K562 (cell line): ENCODE data around the gene TMBIM4. TPM values are rescaled to one million over a fixed set of nuclear protein-coding genes. Genes with fewer than 3 reads are reported as not detected.

ENCODE experiments used
- ATAC-seq: fragments of 200-7000 bp; cut with Tn5 transposase; 3 replicates; pipeline ENCODE4 v1.9.1; 2020; ENCODE audit warnings: moderate library complexity
- BruUV-seq: library from RNA; stranded (reverse); fragments of 400-500 nt; replicated peaks from 2 replicates; lab custom pipeline; 2021; lab: Mats Ljungman, UMichigan
- CTCF ChIA-PET: fragments of 300-600 bp; formaldehyde crosslinking; extraction: SDS; loops from one replicate; lab custom pipeline; 2021; ENCODE audit warnings: low intra/inter-chr PET ratio; lab: Yijun Ruan, JAX
- POLR2A ChIA-PET: fragments of 300-600, 350-650 bp; sonication (Branson Sonifier 250); formaldehyde crosslinking; extraction: SDS; loops from one replicate; lab custom pipeline; 2021; ENCODE audit warnings: antibody characterized with exemption, inconsistent platforms; lab: Yijun Ruan, JAX
- DNase-seq, 4 experiments: peaks; one replicate each; pipeline versions ENCODE4 v3.0.0 to v3.0.0-alpha.2; 2011 to 2018; ENCODE audit warnings: low spot score in 3 of 4, mixed read lengths in 3 of 4; ENCODE audit errors: extremely low read depth in 1 of 4
- FAIRE-seq: peaks from 2 replicates; lab custom pipeline; 2011; peaks lifted over from hg19 to GRCh38; lab: Jason Lieb, UNC
- H2AFZ ChIP-seq: 2 replicates; pipeline ENCODE4 v1.6.0; 2011; ENCODE audit warnings: low read depth, low read length, control low read depth, inconsistent platforms
- H3K27ac ChIP-seq: fragments of 200-600 bp; 3 replicates; pipeline ENCODE4 v1.8.0; 2011; ENCODE audit warnings: low read depth, mild to moderate bottlenecking, control low read depth, inconsistent platforms, low read length, moderate library complexity, mixed read lengths; ENCODE audit errors: extremely low read depth
- H3K27me3 ChIP-seq, 2 experiments: fragments of 300-600 bp in 1 of 2; 2 replicates in 1 of 2; 3 replicates in 1 of 2; pipeline versions ENCODE4 v1.6.0 to v1.8.0; 2011; ENCODE audit warnings: inconsistent platforms in 2 of 2, low read length in 2 of 2, mild to moderate bottlenecking in 1 of 2, mixed read lengths in 1 of 2, moderate library complexity in 1 of 2; ENCODE audit not compliant: control insufficient read depth in 2 of 2, insufficient read depth in 2 of 2
- H3K36me3 ChIP-seq: fragments of 300-600 bp; 3 replicates; pipeline ENCODE4 v1.8.0; 2011; ENCODE audit warnings: mild to moderate bottlenecking, low read length, inconsistent platforms; ENCODE audit not compliant: control insufficient read depth, insufficient read depth
- H3K4me1 ChIP-seq, 2 experiments: fragments of 200-600 bp in 1 of 2; replicated peaks in 1 of 2; 2 replicates in 1 of 2; 3 replicates in 1 of 2; pipeline versions ENCODE4 v1.5.1 to v1.8.0; 2011; ENCODE audit warnings: inconsistent platforms in 2 of 2, low read length in 2 of 2, mild to moderate bottlenecking in 1 of 2, mixed read lengths in 1 of 2, moderate library complexity in 1 of 2; ENCODE audit not compliant: control insufficient read depth in 2 of 2, insufficient read depth in 2 of 2
- H3K4me2 ChIP-seq: 2 replicates; pipeline ENCODE4 v1.6.1; 2011; ENCODE audit warnings: low read length, control low read depth, inconsistent platforms, mixed read lengths; ENCODE audit not compliant: insufficient read depth
- H3K4me3 ChIP-seq: fragments of 200-600 bp; sonication (generic), shearing (Covaris generic); 2 replicates; pipeline ENCODE4 v1.5.1; 2016; ENCODE audit warnings: control low read depth, inconsistent platforms
- H3K79me2 ChIP-seq: fragments of 200-600 bp; 3 replicates; pipeline ENCODE4 v1.8.0; 2011; ENCODE audit warnings: low read length, inconsistent platforms; ENCODE audit not compliant: control insufficient read depth, insufficient read depth
- H3K9ac ChIP-seq, 2 experiments: 2 replicates each; pipeline versions ENCODE4 v1.6.0 to v1.6.1; 2011; ENCODE audit warnings: low read depth in 2 of 2, low read length in 2 of 2, control low read depth in 1 of 2, inconsistent platforms in 1 of 2, mild to moderate bottlenecking in 1 of 2, mixed read lengths in 1 of 2; ENCODE audit not compliant: insufficient read depth in 1 of 2
- H3K9me1 ChIP-seq: one replicate; pipeline ENCODE4 v1.6.0; 2011; ENCODE audit warnings: inconsistent platforms, mild to moderate bottlenecking, low read length, moderate library complexity; ENCODE audit not compliant: control insufficient read depth, insufficient read depth
- H3K9me3 ChIP-seq: replicated peaks from 2 replicates; pipeline ENCODE4 v1.5.1; 2011; ENCODE audit warnings: low read depth, low read length, inconsistent platforms; ENCODE audit not compliant: control insufficient read depth, insufficient read depth
- H4K20me1 ChIP-seq: replicated peaks from 2 replicates; pipeline ENCODE4 v1.6.1; 2011; ENCODE audit warnings: low read length, inconsistent platforms, mixed read lengths; ENCODE audit not compliant: control insufficient read depth, insufficient read depth
- BRF1 ChIP-seq: IDR thresholded peaks from 3 replicates; pipeline ENCODE4 v1.6.1; 2011; ENCODE audit warnings: borderline replicate concordance, mild to moderate bottlenecking; ENCODE audit not compliant: insufficient read length; ENCODE audit errors: extremely low read depth
- CREB1 ChIP-seq, 2 experiments: sonication (generic) in 1 of 2; formaldehyde crosslinking in 1 of 2; IDR thresholded peaks; 2 replicates each; pipeline versions ENCODE4 v1.6.1 to v1.8.0; 2012 to 2022; ENCODE audit warnings: inconsistent platforms in 1 of 2, mild to moderate bottlenecking in 1 of 2, missing genetic modification reagents in 1 of 2, moderate library complexity in 1 of 2
- CREB3 ChIP-seq: fragments of 450-650 bp; conservative IDR thresholded peaks from 2 replicates; pipeline ENCODE4 v1.6.1; 2016; ENCODE audit warnings: missing genetic modification characterization, low read depth, mild to moderate bottlenecking, missing compliant biosample characterization, moderate library complexity
- DEAF1 ChIP-seq: fragments of 450-650 bp; formaldehyde crosslinking; IDR thresholded peaks from 2 replicates; pipeline ENCODE4 v1.4.0; 2020; ENCODE audit warnings: mild to moderate bottlenecking, moderate library complexity
- FOXK2 ChIP-seq, 2 experiments: fragments of 450-650 bp; IDR thresholded peaks in 1 of 2; conservative IDR thresholded peaks in 1 of 2; 2 replicates each; pipeline ENCODE4 v1.6.1; 2016; ENCODE audit warnings: low read depth in 2 of 2, mild to moderate bottlenecking in 1 of 2
- MEF2D ChIP-seq: conservative IDR thresholded peaks from 2 replicates; pipeline ENCODE4 v1.6.1; 2016; ENCODE audit warnings: low read depth, missing genetic modification characterization, missing compliant biosample characterization
- NKRF ChIP-seq: fragments of 450-650 bp; IDR thresholded peaks from 2 replicates; pipeline ENCODE4 v1.6.1; 2016; ENCODE audit warnings: borderline replicate concordance
- SNIP1 ChIP-seq: fragments of 450-650 bp; IDR thresholded peaks from 2 replicates; pipeline ENCODE4 v1.7.1; 2017; ENCODE audit warnings: low read depth, mild to moderate bottlenecking
- TSC22D4 ChIP-seq: fragments of 450-650 bp; IDR thresholded peaks from 2 replicates; pipeline ENCODE4 v1.6.1; 2016; ENCODE audit warnings: missing genetic modification characterization, missing biosample characterization, control low read depth
- YY1 ChIP-seq, 3 experiments: IDR thresholded peaks; 2 replicates each; pipeline ENCODE4 v1.6.1; 2011; ENCODE audit warnings: low read length in 2 of 3, mild to moderate bottlenecking in 2 of 3, moderate library complexity in 2 of 3, borderline replicate concordance in 1 of 3, control low read depth in 1 of 3, low read depth in 1 of 3; ENCODE audit not compliant: insufficient read depth in 3 of 3, insufficient replicate concordance in 2 of 3, control insufficient read depth in 1 of 3, insufficient read length in 1 of 3; ENCODE audit errors: extremely low read depth in 1 of 3
- WGBS: fragments of 100-300 bp; shearing (Covaris generic); methylation state at CpG from one replicate; pipeline ENCODE4 v1.1.6; 2016; ENCODE audit warnings: low coverage, mixed read lengths; ENCODE audit not compliant: insufficient coverage; ENCODE audit errors: missing lambda C conversion rate; 5-methylcytosine and 5-hydroxymethylcytosine counted together
- in situ Hi-C: fragments of 300-500 bp; cut with MboI; formaldehyde crosslinking; loops from 4 replicates; pipeline ENCODE4 v1.15.0; 2018; ENCODE audit warnings: inconsistent platforms, mixed read lengths
- intact Hi-C: fragments of 100-400 bp; cut with micrococcal nuclease; formaldehyde crosslinking; loops from 2 replicates; pipeline ENCODE4 v1.14.2; 2022
- polyA plus RNA-seq, 8 experiments: library from polyadenylated mRNA; depleted of rRNA in 4 of 8; stranded (reverse) in 5 of 8; unstranded in 3 of 8; fragments of >200 nt; fragmentation: Nextera tagmentation in 2 of 8; fragmentation: Illumina TruSeq in 1 of 8; extraction: Ambion mirVana in 2 of 8; extraction: Trizol in 1 of 8; gene quantifications; 2 replicates each; pipeline versions ENCODE4 v1.2.1 to v1.2.3, GENCODE V29; 2011 to 2014; ENCODE audit warnings: inconsistent platforms in 1 of 8, missing spikeins in 1 of 8
- total RNA-seq, 7 experiments: library from RNA; depleted of rRNA in 6 of 7; stranded (reverse); fragments of >200 nt in 6 of 7; fragmentation: Illumina TruSeq in 2 of 7; extraction: Trizol in 2 of 7; gene quantifications; 2 replicates each; pipeline versions ENCODE4 v1.2.1 to v1.2.3, GENCODE V29; 2011 to 2021; ENCODE audit warnings: low replicate concordance in 1 of 7
- TF ChIP-seq, protein P1 (sequence below): sonication (generic); formaldehyde crosslinking; IDR thresholded peaks from 2 replicates; pipeline ENCODE4 v1.8.0; 2022; ENCODE audit warnings: mild to moderate bottlenecking, missing genetic modification reagents
- TF ChIP-seq, protein P2 (sequence below): fragments of 250-450 bp; sonication (Bioruptor Pico); IDR thresholded peaks from 2 replicates; pipeline ENCODE4 v1.8.0; 2022; ENCODE audit warnings: inconsistent platforms

The TMBIM4 gene
- total and polyA plus RNA-seq, 9 of the 15 experiments (the other 6 are each of a cell fraction or from before 2014, with no cell fraction given): 18.6 to 272 (median 50.0) TPM

GRCh38 chr12:66087365-66087943 lies 82.3 kb downstream of the TMBIM4 start:
- H3K4me2 ChIP-seq: no peak overlapping the region
- no peaks in the 10 kb centered on the region for H3K9me3 ChIP-seq
- FAIRE-seq (peak; percentile 96), ATAC-seq (peak; percentile 85), DNase-seq (peak; percentile 23 to 61 (median 32))
- peaks cover 2 to 8% of the 10 kb centered on the region in 2 experiments; a peak in 1 of 5 replicates for H3K27me3 ChIP-seq
- H3K36me3 ChIP-seq: no peaks in the 10 kb centered on the region
- no peaks in the 10 kb centered on the region for H3K79me2 ChIP-seq
- no peak overlapping the region for H3K27ac ChIP-seq
- no TSS peak for BruUV-seq
- CTCF ChIA-PET: interaction anchor here (0.6 to 1.1 kb wide), 3 partner anchors 243 to 1197 kb away, joined by 3 to 6 read pairs (median 3); no protein-coding TSS in a partner anchor
- no peak overlapping the region for H3K9ac ChIP-seq
- no peak overlapping the region for H3K4me3 ChIP-seq
- no peaks in the 10 kb centered on the region for H3K9me1 ChIP-seq
- no peaks in the 10 kb centered on the region for H3K4me1 ChIP-seq
- in situ Hi-C loops: loop anchor here (10.0 kb wide), 2 partner anchors 783 to 1193 kb away; no protein-coding TSS in a partner anchor
- WGBS: 1% methylated on average over 9 of the region's 10 CpGs
- POLR2A ChIA-PET: no interaction called here
- intact Hi-C loops: loop anchor here (5.0 to 10.0 kb wide), 3 partner anchors 530 to 1193 kb away; no protein-coding TSS in a partner anchor
- no peak overlapping the region for H2AFZ ChIP-seq
- no peaks in the 10 kb centered on the region for H4K20me1 ChIP-seq
- TF ChIP-seq SNIP1 (no peak), TSC22D4 (no peak), DEAF1 (CRISPR knock-in tag) (0 out of 2 replicates have a peak, but pooled peaks have one; percentile 34), FOXK2 (conservative IDR thresholded peaks at IDR 0.05 in 1 of 2, IDR thresholded peaks at IDR 0.05 in 1 of 2; ENCODE audit: low read depth in 2 of 2) (peak in 1 of 2 experiments; percentile 44; a peak in 1 of 4 replicates), CREB1 (IDR thresholded peaks at IDR 0.05) (no peak), CREB1 (CRISPR knock-in tag; IDR thresholded peaks at IDR 0.05) (no peak), YY1 (IDR thresholded peaks at IDR 0.05; ENCODE audit: borderline replicate concordance in 1 of 3, control insufficient read depth in 1 of 3, extremely low read depth in 1 of 3, insufficient read depth in 3 of 3, insufficient read length in 1 of 3, insufficient replicate concordance in 2 of 3, low read depth in 1 of 3, low read length in 2 of 3) (peak in 1 of 3 experiments; percentile 25), MEF2D (tag) (no peak), CREB3 (tag) (no peak), NKRF (no peak), BRF1 (no peak)
- TF ChIP-seq, protein P1, sequence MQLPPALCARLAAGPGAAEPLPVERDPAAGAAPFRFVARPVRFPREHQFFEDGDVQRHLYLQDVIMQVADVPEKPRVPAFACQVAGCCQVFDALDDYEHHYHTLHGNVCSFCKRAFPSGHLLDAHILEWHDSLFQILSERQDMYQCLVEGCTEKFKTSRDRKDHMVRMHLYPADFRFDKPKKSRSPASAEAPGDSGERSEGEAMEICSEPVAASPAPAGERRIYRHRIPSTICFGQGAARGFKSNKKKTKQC (CRISPR knock-in tag): no peak
- TF ChIP-seq, protein P2, sequence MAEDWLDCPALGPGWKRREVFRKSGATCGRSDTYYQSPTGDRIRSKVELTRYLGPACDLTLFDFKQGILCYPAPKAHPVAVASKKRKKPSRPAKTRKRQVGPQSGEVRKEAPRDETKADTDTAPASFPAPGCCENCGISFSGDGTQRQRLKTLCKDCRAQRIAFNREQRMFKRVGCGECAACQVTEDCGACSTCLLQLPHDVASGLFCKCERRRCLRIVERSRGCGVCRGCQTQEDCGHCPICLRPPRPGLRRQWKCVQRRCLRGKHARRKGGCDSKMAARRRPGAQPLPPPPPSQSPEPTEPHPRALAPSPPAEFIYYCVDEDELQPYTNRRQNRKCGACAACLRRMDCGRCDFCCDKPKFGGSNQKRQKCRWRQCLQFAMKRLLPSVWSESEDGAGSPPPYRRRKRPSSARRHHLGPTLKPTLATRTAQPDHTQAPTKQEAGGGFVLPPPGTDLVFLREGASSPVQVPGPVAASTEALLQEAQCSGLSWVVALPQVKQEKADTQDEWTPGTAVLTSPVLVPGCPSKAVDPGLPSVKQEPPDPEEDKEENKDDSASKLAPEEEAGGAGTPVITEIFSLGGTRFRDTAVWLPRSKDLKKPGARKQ (CRISPR knock-in tag): no peak
